Liver (tissue), 9 donors: Measurements from ENCODE around the gene TMEM163. TPM values are rescaled to one million over a fixed set of nuclear protein-coding genes. Genes with fewer than 3 reads are reported as not detected.

Experiments used
- DNase-seq: peaks from one replicate; pipeline ENCODE4 v3.0.0-alpha.2; 2017; ENCODE audit warnings: low spot score
- H3K27ac ChIP-seq, 2 donors: one replicate each; pipeline ENCODE4 v1.7.0; 2013; ENCODE audit warnings: inconsistent platforms in 2 of 2, low read length in 2 of 2, control low read depth in 1 of 2, low read depth in 1 of 2, mild to moderate bottlenecking in 1 of 2
- H3K27me3 ChIP-seq, 4 donors: one replicate each; pipeline versions ENCODE4 v1.6.1 to v1.7.0; 2013; ENCODE audit warnings: low read length in 3 of 4, inconsistent platforms in 1 of 4, mild to moderate bottlenecking in 1 of 4, moderate library complexity in 1 of 4; ENCODE audit not compliant: control insufficient read depth in 4 of 4, insufficient read depth in 4 of 4
- H3K36me3 ChIP-seq, 4 donors: one replicate each; pipeline versions ENCODE4 v1.6.1 to v1.7.0; 2013; ENCODE audit warnings: low read length in 3 of 4, mild to moderate bottlenecking in 3 of 4, low read depth in 1 of 4, moderate library complexity in 1 of 4; ENCODE audit not compliant: control insufficient read depth in 4 of 4, insufficient read depth in 3 of 4
- H3K4me1 ChIP-seq, 4 donors: one replicate each; pipeline versions ENCODE4 v1.6.1 to v1.7.0; 2013; ENCODE audit warnings: low read length in 3 of 4, mild to moderate bottlenecking in 3 of 4, moderate library complexity in 1 of 4; ENCODE audit not compliant: control insufficient read depth in 4 of 4, insufficient read depth in 4 of 4
- H3K4me3 ChIP-seq, 3 donors: one replicate each; pipeline versions ENCODE4 v1.6.1 to v1.7.0; 2013; ENCODE audit warnings: low read length in 3 of 3, control low read depth in 1 of 3, low read depth in 1 of 3, mild to moderate bottlenecking in 1 of 3
- H3K9ac ChIP-seq, 2 donors: one replicate each; pipeline ENCODE4 v1.7.0; 2013; ENCODE audit warnings: low read length in 2 of 2, mild to moderate bottlenecking in 2 of 2, moderate library complexity in 2 of 2, control low read depth in 1 of 2, low read depth in 1 of 2
- H3K9me3 ChIP-seq, 4 donors: one replicate each; pipeline versions ENCODE4 v1.6.1 to v1.7.0; 2013; ENCODE audit warnings: low read length in 3 of 4; ENCODE audit not compliant: control insufficient read depth in 4 of 4
- ATF3 ChIP-seq: IDR thresholded peaks from 2 replicates; pipeline ENCODE4 v1.6.1; 2016; ENCODE audit warnings: antibody characterized with exemption
- CTCF ChIP-seq: fragments of 150-350 bp; IDR thresholded peaks from 2 replicates; pipeline ENCODE4 v1.5.1; 2017; ENCODE audit warnings: improper control_type of control experiment, low read depth, low read length; ENCODE audit not compliant: missing input control
- EGR1 ChIP-seq, 2 donors: IDR thresholded peaks; 2 replicates each; pipeline ENCODE4 v1.6.1; 2016 to 2018; ENCODE audit warnings: antibody characterized with exemption in 2 of 2, low read depth in 2 of 2
- FOXA1 ChIP-seq: IDR thresholded peaks from 2 replicates; pipeline ENCODE4 v1.6.1; 2016; ENCODE audit warnings: antibody characterized with exemption
- FOXA2 ChIP-seq: IDR thresholded peaks from 2 replicates; pipeline ENCODE4 v1.6.1; 2016; ENCODE audit warnings: antibody characterized with exemption
- GABPA ChIP-seq, 2 donors: IDR thresholded peaks in 1 of 2; conservative IDR thresholded peaks in 1 of 2; 2 replicates each; pipeline ENCODE4 v1.6.1; 2016; ENCODE audit warnings: antibody characterized with exemption in 2 of 2, mild to moderate bottlenecking in 1 of 2, moderate library complexity in 1 of 2
- HNF4A ChIP-seq, 2 donors: conservative IDR thresholded peaks; 2 replicates each; pipeline ENCODE4 v1.6.1; 2016; ENCODE audit warnings: antibody characterized with exemption in 2 of 2, mild to moderate bottlenecking in 2 of 2
- HNF4G ChIP-seq: IDR thresholded peaks from 2 replicates; pipeline ENCODE4 v1.6.1; 2016; ENCODE audit warnings: antibody characterized with exemption
- JUND ChIP-seq, 2 donors: IDR thresholded peaks; 2 replicates each; pipeline ENCODE4 v1.6.1; 2016; ENCODE audit warnings: antibody characterized with exemption in 2 of 2
- MAX ChIP-seq: IDR thresholded peaks from 2 replicates; pipeline ENCODE4 v1.6.1; 2016; ENCODE audit warnings: antibody characterized with exemption
- NR2F2 ChIP-seq: IDR thresholded peaks from 2 replicates; pipeline ENCODE4 v1.6.1; 2016; ENCODE audit warnings: antibody characterized with exemption
- RAD21 ChIP-seq, 2 donors: IDR thresholded peaks; 2 replicates each; pipeline ENCODE4 v1.6.1; 2016; ENCODE audit warnings: antibody characterized with exemption in 2 of 2, mild to moderate bottlenecking in 2 of 2
- REST ChIP-seq: IDR thresholded peaks from 2 replicates; pipeline ENCODE4 v1.6.1; 2016; ENCODE audit warnings: antibody characterized with exemption, mild to moderate bottlenecking
- RXRA ChIP-seq, 2 donors: IDR thresholded peaks; 2 replicates each; pipeline ENCODE4 v1.6.1; 2017 to 2018; ENCODE audit warnings: antibody characterized with exemption in 2 of 2, mild to moderate bottlenecking in 1 of 2
- SP1 ChIP-seq: IDR thresholded peaks from 2 replicates; pipeline ENCODE4 v1.6.1; 2018; ENCODE audit warnings: antibody characterized with exemption, mild to moderate bottlenecking
- TAF1 ChIP-seq: conservative IDR thresholded peaks from 2 replicates; pipeline ENCODE4 v1.6.1; 2016; ENCODE audit warnings: antibody characterized with exemption, mild to moderate bottlenecking
- YY1 ChIP-seq: IDR thresholded peaks from 2 replicates; pipeline ENCODE4 v1.6.1; 2016; ENCODE audit warnings: antibody characterized with exemption, mild to moderate bottlenecking
- ZBTB33 ChIP-seq: IDR thresholded peaks from 2 replicates; pipeline ENCODE4 v1.6.1; 2016; ENCODE audit warnings: antibody characterized with exemption
- polyA plus RNA-seq, 2 donors: library from polyadenylated mRNA; stranded (reverse) in 1 of 2; unstranded in 1 of 2; fragments of 200-250 nt in 1 of 2; fragments of >200 nt in 1 of 2; fragmentation: Nextera tagmentation in 1 of 2; extraction: Ambion mirVana in 1 of 2; gene quantifications; one replicate each; pipeline versions ENCODE4 v1.2.1 to v1.2.3, GENCODE V29; 2013 to 2015
- total RNA-seq, 2 donors: library from RNA; depleted of rRNA; stranded (reverse); fragments of >200 nt; gene quantifications; one replicate each; pipeline ENCODE4 v1.2.3, GENCODE V29; 2014
- donor health status: healthy.
- donor health status: healthy.
- donor health status: healthy.
- donor health status: healthy.
- donor health status: healthy.

TMEM163 gene
- total and polyA plus RNA-seq, 4 donors = 0.08 to 0.48 (median 0.25) TPM

- no peak overlapping the region for H3K9ac ChIP-seq
- H3K36me3 ChIP-seq = no peaks in the 10 kb centered on the region
- no peak overlapping the region for H3K4me3 ChIP-seq
- no peak overlapping the region for H3K27ac ChIP-seq
- no peak for DNase-seq
- TF ChIP-seq CTCF (no peak), RAD21 (IDR thresholded peaks at IDR 0.05) (no peak), GABPA (IDR thresholded peaks at IDR 0.05 in 1 of 2, conservative IDR thresholded peaks at IDR 0.05 in 1 of 2) (no peak), FOXA2 (no peak), FOXA1 (no peak), ATF3 (no peak), RXRA (IDR thresholded peaks at IDR 0.05) (no peak), JUND (IDR thresholded peaks at IDR 0.05) (no peak), ZBTB33 (no peak), SP1 (no peak), NR2F2 (no peak), EGR1 (IDR thresholded peaks at IDR 0.05; ENCODE audit: low read depth in 2 of 2) (no peak), YY1 (no peak), HNF4A (conservative IDR thresholded peaks at IDR 0.05) (no peak), TAF1 (no peak), HNF4G (no peak), REST (no peak), MAX (no peak)
- H3K9me3 ChIP-seq = no peaks in the 10 kb centered on the region
- peaks cover 0 to 2% (median 0%) of the 10 kb centered on the region in 4 donors for H3K27me3 ChIP-seq
- no peaks in the 10 kb centered on the region for H3K4me1 ChIP-seq
These were observed 24.4 kb downstream of the TMEM163 start for GRCh38 chr2:134694411-134694810.
